ENCODE measurements around the gene WNT10A.

Gene WNT10A

DNA sequence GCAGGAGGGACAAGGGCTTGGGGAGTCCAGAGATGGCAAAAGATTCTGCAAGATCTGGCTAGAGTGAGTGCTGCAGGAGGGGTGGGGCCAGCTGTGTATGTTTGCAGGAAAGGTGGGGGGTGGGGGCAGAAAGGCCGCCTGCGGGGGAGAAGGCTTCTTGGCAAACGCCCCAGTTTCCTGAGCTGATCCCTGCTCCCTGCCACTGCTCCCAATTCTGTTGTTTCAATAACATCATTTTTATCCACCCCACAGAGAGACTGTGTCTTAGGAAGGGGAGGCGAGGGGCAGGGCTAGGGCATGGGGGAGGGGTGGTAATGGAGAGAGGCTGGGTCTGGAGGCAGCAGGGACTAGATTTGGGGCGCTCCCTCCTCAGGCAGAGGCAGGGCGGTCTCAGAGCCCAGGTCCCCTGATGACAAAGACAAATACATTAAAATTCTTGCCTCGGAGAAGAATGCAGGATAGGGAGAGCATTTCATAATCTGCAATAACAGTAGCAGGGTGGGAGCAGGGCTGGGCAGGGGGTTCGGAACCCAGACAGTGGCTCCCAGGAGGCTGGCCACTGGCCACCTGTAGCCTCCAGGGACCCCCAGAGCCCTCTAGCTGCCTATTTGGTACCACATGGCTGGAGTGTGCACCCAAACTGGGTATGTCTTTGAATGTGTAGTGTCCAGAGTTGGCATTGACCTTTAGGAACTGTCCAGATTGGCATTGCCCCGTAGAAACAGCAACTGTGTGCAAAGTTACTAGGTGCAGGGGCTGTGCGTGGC, 23.1 kb upstream of the WNT10A start:
- in situ Hi-C loops (cut with MboI; ENCODE audit: low sequenced_read_pairs) = no loop called here

- in situ Hi-C loops (cut with MboI; ENCODE audit: low sequenced_read_pairs) = no loop called here
Measured at GRCh38 chr2:218858138-218858445, 22.6 kb upstream of the WNT10A start.

DNA sequence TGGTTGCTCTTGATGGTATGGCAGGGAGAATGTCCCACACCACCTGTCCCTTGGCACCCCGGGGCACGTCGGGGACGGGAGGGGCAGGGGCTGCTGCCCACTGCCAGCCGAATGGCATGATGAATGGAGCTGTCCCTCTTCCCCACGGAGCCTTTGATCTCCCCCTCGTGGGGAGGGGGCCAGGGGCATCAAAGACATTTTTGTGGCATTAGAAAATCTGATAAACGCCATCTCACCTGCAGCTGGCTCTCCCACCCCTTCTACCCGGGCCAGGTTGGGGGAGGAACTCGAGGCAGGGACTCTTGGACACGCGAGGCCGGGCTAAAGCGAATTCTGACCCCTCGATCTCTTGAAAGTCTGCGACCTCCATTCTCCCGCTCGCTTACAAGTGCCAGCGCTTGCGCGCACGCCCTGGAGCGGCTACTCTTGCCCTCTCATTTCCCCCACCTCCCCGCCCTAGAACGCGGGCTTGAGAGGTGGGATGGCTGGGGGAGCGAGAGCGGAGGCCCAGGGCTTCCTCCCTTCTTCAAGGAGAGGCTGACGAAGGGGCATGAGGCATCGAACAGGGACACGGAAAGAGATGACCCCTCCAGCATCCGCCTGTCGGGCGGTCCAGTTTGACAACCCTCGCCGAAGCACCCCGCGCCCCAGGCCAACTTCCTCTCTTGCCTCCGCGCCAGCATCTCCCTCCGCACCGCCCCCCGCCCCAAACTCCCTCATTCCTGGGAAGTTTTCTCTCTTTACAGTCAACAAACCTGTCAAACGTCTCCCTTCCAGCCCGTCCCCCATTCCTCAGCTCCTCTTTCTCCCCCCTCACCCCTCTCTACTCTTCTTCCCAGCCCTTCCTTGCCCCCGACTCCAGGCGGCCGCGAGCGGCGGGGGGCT, 21.7 kb upstream of the WNT10A start:
- in situ Hi-C loops (cut with MboI; ENCODE audit: low sequenced_read_pairs) = no loop called here

- in situ Hi-C loops (cut with MboI; ENCODE audit: low sequenced_read_pairs) = no loop called here
Measured at GRCh38 chr2:218859556-218859987, 21.1 kb upstream of the WNT10A start, which contains the start of gene WNT6. Gene WNT6, plus strand, starts transcription at chr2:218859805. Its CDS starts 233 bp downstream, at chr2:218860038.

GRCh38 chr2:218859988-218860831, 20.4 kb upstream of the WNT10A start:
- in situ Hi-C loops (cut with MboI; ENCODE audit: low sequenced_read_pairs) = no loop called here

GRCh38 chr2:218860950-218861381, 19.7 kb upstream of the WNT10A start:
- in situ Hi-C loops (cut with MboI; ENCODE audit: low sequenced_read_pairs) = no loop called here

- in situ Hi-C loops (cut with MboI; ENCODE audit: low sequenced_read_pairs) = no loop called here
Measured at GRCh38 chr2:218861645-218862318, 18.9 kb upstream of the WNT10A start.

DNA sequence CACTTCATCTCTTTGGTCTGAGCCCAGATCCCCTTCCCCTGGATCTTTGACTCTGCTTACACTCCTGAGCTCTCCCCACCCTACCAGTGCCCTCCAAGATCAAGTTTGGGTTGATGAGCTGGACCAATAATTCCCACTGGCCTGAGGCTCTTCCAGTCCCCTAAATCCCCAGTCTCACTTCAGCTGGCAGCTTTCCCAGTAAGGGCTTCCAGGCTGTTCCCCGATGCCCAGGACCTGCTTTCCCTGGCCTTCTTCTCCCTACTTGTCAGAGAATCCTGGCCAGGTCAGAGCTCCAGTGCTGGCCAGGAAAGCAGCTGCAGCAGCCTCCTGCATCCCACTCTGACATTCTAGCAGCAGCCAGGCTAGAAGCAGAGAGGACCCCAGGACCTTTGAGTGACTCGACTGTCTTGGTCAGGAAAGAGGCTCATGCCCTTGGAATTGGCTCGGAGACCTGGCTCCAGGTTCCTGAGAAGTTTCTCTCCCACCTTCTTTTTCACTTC, 17.6 kb upstream of the WNT10A start:
- in situ Hi-C loops (cut with MboI; ENCODE audit: low sequenced_read_pairs) = no loop called here

GRCh38 chr2:218865396-218865795, 15.3 kb upstream of the WNT10A start:
- in situ Hi-C loops (cut with MboI; ENCODE audit: low sequenced_read_pairs) = no loop called here

- in situ Hi-C loops (cut with MboI; ENCODE audit: low sequenced_read_pairs) = no loop called here
Measured at GRCh38 chr2:218865999-218866398, 14.7 kb upstream of the WNT10A start.

GRCh38 chr2:218867900-218868299, 12.8 kb upstream of the WNT10A start:
- in situ Hi-C loops (cut with MboI; ENCODE audit: low sequenced_read_pairs) = no loop called here

- in situ Hi-C loops (cut with MboI; ENCODE audit: low sequenced_read_pairs) = no loop called here
Measured at GRCh38 chr2:218869064-218869463, 11.6 kb upstream of the WNT10A start.

GRCh38 chr2:218870984-218871344, 9.7 kb upstream of the WNT10A start:
- in situ Hi-C loops (cut with MboI; ENCODE audit: low sequenced_read_pairs) = no loop called here

DNA sequence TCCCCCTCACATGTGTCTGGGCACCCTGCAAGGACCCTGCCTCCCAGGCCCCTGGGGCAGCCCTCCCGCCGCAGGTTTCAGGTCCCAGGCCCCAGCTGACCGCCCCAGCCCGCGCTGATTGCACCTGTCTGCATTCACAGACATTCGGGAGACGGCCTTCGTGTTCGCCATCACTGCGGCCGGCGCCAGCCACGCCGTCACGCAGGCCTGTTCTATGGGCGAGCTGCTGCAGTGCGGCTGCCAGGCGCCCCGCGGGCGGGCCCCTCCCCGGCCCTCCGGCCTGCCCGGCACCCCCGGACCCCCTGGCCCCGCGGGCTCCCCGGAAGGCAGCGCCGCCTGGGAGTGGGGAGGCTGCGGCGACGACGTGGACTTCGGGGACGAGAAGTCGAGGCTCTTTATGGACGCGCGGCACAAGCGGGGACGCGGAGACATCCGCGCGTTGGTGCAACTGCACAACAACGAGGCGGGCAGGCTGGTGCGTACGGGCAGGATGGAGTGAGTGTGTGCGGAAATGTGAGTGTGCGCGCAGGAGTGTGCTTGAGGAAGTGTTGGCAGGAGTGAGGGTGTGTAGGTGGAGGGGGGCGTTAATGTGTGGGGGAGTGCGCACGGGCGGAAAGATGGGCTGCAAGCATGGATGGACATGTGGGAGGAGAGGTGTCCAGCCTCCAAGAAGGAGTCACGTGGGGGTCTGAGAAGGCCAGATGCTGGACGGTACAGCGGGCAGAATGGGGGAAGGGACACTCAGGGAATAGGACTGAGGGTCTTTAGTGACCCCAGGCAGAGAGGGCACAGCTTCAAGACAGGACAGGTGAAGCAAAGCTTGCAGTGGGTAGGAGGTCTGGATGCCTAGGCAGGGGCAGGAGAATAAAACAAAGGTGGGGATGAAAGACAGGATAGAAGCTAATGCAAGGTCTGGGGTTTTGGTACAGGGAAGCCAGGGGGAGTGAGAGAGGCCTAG, 9.0 kb upstream of the WNT10A start:
- in situ Hi-C loops (cut with MboI; ENCODE audit: low sequenced_read_pairs) = no loop called here

DNA sequence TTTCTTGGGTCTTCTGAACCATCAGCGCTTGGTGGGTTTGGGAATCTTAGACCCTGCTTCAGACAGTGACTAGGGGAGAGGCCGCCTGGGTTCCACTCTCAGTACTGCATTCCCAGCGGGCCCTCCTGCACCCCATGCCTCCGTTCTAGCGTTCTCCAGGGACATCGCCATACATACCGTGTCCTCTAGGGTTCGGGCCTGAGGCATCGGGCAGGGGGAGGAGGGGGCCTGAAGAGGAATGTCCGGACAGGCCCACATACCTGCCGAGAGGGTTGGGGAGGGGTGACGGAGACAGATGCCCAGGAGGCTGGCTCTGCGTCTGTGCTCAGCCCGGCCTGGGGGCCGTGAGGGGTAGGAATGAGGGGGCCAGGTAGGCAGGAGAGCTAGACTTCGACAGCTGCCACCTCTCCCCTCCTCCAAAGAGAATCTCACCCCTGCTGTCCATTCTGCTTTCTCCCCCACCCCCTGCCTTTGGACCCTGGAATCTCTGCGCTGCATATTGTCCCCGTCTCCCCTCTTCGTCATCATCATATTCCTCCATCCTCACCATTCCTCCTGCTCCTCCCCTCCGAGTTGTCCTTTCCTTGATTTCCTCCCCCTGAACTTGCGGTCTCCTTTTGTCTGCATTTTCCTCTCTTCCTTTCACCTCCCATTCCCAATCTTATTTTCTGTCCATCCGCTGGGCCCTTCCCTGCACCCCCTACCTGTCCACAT, 7.8 kb upstream of the WNT10A start:
- in situ Hi-C loops (cut with MboI; ENCODE audit: low sequenced_read_pairs) = no loop called here

DNA sequence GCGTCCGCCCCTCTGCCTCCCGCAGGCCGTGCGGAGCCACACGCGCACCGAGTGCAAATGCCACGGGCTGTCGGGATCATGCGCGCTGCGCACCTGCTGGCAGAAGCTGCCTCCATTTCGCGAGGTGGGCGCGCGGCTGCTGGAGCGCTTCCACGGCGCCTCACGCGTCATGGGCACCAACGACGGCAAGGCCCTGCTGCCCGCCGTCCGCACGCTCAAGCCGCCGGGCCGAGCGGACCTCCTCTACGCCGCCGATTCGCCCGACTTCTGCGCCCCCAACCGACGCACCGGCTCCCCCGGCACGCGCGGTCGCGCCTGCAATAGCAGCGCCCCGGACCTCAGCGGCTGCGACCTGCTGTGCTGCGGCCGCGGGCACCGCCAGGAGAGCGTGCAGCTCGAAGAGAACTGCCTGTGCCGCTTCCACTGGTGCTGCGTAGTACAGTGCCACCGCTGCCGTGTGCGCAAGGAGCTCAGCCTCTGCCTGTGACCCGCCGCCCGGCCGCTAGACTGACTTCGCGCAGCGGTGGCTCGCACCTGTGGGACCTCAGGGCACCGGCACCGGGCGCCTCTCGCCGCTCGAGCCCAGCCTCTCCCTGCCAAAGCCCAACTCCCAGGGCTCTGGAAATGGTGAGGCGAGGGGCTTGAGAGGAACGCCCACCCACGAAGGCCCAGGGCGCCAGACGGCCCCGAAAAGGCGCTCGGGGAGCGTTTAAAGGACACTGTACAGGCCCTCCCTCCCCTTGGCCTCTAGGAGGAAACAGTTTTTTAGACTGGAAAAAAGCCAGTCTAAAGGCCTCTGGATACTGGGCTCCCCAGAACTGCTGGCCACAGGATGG, 7.1 kb upstream of the WNT10A start:
- in situ Hi-C loops (cut with MboI; ENCODE audit: low sequenced_read_pairs) = no loop called here

GRCh38 chr2:218875692-218876246, 4.9 kb upstream of the WNT10A start:
- in situ Hi-C loops (cut with MboI; ENCODE audit: low sequenced_read_pairs) = no loop called here

All from HL-60/S4 treated with phorbol 12-myristate 13-acetate at 8.2 ng/mL for 4 days and 3 days (cell line).